ENCODE data around the gene GFRA1.

The GFRA1 gene

DNA sequence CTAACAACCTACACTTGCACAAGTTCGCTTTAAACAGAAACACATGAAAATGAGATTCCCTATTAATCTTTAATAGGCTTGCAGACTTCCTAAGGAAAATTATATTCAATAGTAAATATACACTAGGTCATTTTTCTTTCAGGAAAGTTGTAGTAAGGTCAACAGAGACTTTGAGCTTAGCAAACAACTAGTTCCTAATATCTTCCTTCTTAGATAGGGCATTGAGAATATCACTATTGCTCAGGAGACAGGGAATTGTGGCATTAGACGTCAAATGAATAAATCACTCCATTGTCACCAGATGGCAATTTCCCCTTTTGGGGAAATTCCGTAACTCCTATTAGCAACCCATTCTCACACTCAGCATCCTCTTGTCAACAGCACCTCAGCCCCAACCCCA lies 164.9 kb downstream of the GFRA1 start:
- no peak for DNase-seq (ENCODE audit: low read depth in 1 of 2, low spot score in 1 of 2)

- no peak for DNase-seq (ENCODE audit: low read depth in 1 of 2, low spot score in 1 of 2)
Measured at GRCh38 chr10:116106611-116107010, 166.4 kb downstream of the GFRA1 start.

GRCh38 chr10:116105264-116105663 lies 167.7 kb downstream of the GFRA1 start:
- DNase-seq (ENCODE audit: low read depth in 1 of 2, low spot score in 1 of 2) = no peak

DNA sequence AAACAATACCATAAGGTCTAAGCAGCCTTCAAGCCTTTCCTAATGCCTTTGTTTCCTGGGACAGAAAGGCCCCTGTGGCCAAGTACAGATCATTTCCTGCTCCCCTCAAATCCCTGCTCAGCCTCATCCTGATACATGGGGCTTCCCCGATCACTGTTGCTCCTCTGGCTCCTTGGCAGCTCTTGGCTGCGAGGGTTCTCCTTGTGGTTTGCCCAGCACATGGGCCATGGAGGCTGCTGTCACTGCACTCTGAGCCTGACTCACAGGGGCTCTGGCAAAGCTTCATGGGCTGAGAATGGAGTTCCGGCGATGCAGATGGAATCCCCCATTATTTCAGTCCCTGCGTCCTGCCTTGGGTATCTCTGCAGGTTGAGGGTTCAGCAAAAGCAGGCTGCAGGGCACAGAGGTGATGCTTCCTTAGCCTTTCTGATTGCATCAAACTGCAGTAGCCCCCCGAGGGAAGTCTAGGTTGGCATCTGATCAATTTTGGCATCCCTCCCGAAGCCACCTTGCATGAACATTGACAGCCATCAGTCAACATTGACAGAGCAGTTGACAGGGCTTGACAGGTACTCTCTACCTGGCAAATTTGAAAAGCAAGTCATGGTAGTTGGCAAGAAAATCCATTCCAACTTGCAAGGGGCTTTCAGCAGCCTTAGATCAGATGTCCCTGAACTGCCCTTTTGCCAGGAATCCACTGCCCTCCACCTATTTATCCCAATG lies 168.6 kb downstream of the GFRA1 start:
- DNase-seq (ENCODE audit: low read depth in 1 of 2, low spot score in 1 of 2) = no peak

DNA sequence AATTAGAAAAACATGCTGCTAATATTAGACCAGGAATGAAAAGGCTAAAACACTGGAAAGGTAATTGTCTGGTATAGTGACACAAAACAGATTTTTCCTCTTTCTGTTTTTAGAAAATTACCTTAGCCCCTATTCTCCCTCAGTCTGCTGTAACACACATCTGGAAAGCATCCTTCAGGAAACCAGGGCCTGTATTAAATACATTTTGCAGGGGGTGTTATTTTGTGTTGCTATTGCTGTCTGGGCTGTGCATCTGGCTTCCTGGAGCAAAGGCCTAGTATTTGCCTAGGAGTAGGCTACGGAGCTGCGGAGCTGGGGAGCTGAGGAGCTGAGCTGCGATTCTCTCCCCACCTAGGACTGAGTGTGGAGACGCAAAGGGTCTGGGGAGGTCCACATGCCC lies 169.3 kb downstream of the GFRA1 start:
- DNase-seq (ENCODE audit: low read depth in 1 of 2, low spot score in 1 of 2) = no peak

DNA sequence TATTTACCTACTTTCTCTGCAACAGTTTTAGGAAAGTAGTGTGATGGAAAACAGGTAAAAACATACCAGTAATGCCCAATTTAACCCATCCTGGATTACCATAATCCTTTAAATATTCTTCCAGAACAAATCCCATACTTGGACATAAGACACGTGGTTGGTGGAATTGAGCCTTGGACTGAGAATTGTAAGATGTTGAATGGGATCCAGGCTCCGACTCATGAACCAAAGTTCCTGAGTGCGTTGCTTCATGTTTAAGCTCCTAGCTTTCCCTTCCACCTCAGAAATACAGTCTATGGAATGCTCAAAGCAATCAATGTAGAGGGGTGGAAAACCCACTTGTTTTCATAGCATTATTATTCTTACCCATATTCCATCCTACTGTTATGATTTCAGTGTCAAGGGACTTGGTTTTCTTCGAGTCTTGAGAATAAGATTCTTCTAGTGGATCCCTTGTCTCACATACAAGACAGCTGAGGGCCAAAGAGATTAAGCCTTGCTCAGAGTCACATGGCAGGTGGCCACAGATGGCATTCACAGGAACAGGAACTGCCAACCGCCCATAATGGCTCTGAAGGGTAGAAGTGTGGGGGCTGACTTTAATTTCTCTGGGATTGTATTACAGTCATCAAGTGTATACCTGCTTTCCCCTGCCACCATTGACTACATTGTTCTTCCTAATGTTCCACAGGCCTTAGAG lies 171.2 kb downstream of the GFRA1 start:
- no peak for DNase-seq (ENCODE audit: low read depth in 1 of 2, low spot score in 1 of 2)

DNA sequence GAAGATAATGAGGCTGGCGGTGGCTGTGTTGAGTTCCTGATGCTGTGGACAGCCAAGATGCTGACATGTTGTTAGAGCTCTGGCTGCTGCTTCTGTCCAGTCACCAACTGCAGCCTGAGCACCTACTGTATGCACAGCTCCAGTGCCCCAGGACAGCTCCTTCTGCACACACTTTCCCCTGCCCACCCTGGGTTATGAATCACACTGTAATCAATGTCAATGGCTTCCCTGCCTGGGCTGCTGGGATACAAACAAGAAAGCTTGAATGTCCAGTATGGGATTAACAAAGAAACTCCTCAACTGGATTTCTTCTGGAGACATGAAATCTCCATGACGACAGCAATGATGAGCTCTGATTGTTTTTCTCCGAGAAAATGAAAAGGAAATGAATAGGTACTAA lies 172.0 kb downstream of the GFRA1 start:
- DNase-seq (ENCODE audit: low read depth in 1 of 2, low spot score in 1 of 2) = no peak

DNA sequence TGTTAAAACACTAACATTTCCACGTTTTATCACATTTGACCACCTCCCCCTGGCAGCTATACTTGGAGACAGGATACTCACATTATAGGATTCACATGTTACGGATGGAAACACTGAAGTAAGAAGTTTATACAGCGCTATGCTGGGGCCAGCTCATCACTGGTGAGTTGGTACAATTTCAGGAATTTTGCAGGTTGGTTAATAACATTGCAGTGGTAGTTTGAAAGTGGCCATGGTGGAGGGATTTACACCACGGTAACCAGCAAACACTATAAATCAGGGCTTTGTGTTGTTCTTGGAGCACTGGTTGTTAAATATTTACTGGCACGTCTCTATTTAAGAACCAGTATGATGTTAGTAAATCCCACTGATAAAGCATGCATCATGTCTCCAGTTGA lies 174.0 kb downstream of the GFRA1 start:
- DNase-seq (ENCODE audit: low read depth in 1 of 2, low spot score in 1 of 2) = no peak

DNA sequence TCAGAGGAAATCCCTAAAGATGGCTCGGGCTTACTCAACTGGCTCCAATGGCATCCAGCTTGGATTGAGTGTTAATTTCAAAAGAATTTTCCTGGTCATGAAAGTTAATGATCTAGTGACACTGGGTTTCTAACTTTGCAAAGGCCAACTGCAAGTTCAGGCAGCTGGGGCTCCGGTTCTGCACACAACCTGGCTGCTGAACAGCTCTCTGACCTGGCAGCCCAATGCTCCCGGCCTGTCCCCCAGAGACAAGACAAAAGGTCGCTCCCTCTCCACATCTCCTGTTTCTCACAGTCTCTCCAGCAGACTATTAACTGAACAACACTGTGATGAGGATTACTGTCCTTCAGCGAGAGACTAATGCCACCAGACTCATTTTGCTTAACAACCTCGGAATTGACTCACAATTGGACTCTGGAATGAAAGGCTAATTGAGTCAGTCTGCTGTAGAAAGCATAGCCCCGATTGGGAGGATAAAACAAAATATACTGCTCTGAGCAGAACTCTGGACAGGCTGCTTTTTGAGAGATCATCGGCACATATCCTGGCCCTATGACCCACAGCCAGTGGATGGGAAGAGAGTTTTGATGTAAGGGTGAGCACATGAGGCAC lies 174.5 kb downstream of the GFRA1 start:
- no peak for DNase-seq (ENCODE audit: low read depth in 1 of 2, low spot score in 1 of 2)

GRCh38 chr10:116097239-116097784 lies 175.7 kb downstream of the GFRA1 start:
- no peak for DNase-seq (ENCODE audit: low read depth in 1 of 2, low spot score in 1 of 2)

GRCh38 chr10:116096526-116096925 lies 176.5 kb downstream of the GFRA1 start:
- no peak for DNase-seq (ENCODE audit: low read depth in 1 of 2, low spot score in 1 of 2)

DNA sequence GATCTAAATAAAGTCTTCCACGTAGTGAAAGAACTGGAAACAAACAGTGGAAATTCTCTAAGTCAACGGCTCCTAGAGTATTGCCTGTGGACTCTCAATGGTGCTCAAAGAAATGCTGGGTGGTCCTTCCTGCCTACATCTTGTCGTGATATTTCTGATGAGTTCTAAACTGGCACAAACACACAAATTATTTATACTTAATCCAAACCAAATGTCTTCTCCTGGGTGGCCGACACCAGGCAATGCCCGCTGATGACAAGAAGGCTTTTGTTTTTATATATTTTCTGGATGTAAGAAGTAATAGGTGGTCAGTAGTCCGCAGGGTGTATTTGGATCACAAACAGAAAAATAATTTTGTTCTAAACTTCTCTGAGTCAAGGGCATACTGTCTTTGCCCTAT lies 178.7 kb downstream of the GFRA1 start:
- no peak for DNase-seq (ENCODE audit: low read depth in 1 of 2, low spot score in 1 of 2)

DNA sequence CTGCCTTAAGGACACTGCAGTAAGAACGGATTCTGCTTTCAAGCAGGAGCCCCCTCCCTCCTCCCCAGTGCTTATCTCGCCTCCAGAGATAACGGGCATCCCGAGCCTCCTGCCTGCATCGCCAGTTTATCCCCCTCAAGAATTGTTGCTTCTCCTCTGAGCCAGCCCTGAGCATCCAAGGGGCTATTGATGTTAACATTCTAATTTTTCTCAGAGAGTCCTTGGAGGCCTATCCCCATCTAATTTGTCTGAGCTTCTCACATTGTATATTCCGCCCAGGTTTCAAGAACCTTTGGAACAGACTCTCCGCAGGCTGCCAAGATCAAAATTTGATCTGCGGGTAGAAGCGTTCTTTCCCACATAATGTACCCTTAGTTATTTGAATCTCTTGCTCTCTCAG lies 180.0 kb downstream of the GFRA1 start:
- no peak for DNase-seq (ENCODE audit: low read depth in 1 of 2, low spot score in 1 of 2)

- no peak for DNase-seq (ENCODE audit: low read depth in 1 of 2, low spot score in 1 of 2)
Measured at GRCh38 chr10:116088985-116089384, 184.0 kb downstream of the GFRA1 start.

GRCh38 chr10:116085323-116085722 lies 187.7 kb downstream of the GFRA1 start:
- no peak for DNase-seq (ENCODE audit: low read depth in 1 of 2, low spot score in 1 of 2)

- no peak for DNase-seq (ENCODE audit: low read depth in 1 of 2, low spot score in 1 of 2)
Measured at GRCh38 chr10:116084161-116084560, 188.8 kb downstream of the GFRA1 start.

DNA sequence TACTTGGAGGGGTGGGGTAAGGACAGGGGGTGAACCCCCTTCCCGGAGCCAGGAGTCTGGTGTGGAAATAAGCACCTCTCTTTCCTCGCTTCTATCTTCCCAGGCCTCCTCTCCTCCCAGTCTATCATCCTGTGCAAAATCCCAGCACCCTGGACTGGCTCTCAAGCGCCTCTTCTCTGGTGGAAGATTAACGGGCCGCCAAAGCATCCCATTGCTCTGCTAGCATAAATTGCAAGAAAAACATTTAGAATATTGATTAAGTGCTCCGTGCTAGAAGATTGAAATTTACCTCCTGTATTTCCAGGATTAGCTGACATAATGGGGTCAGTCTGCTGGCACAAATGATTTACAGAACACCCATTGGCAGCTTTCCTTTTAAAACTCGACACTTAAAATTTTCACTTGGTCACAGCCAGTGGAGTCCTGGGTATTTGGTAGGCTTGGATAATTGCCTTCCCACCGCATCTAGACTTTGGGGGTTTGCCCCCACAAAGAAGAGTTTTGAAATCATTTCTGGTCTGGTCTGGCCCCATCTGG lies 189.7 kb downstream of the GFRA1 start:
- no peak for DNase-seq (ENCODE audit: low read depth in 1 of 2, low spot score in 1 of 2)

DNA sequence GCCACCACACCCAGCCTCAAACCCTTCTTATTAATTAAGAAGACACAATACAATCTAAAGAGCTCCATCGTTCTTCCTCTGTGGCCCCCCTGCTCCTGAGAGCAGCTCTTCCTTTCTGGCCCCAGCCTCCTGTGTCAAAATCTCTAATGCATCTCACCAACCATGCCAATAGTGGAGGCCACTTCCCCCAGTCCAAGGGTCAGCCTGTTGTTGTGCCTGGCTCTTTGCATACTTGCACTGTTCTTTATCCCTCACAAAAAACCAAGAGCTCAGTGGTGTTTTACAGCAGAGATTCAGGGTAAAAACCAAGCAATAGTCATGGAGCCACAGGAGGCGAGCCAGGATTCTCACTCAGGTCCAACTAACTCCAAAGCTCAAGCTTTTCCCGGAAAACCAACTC lies 190.2 kb downstream of the GFRA1 start:
- DNase-seq (ENCODE audit: low read depth in 1 of 2, low spot score in 1 of 2) = no peak

- no peak for DNase-seq (ENCODE audit: low read depth in 1 of 2, low spot score in 1 of 2)
Measured at GRCh38 chr10:116082206-116082605, 190.8 kb downstream of the GFRA1 start.

DNA sequence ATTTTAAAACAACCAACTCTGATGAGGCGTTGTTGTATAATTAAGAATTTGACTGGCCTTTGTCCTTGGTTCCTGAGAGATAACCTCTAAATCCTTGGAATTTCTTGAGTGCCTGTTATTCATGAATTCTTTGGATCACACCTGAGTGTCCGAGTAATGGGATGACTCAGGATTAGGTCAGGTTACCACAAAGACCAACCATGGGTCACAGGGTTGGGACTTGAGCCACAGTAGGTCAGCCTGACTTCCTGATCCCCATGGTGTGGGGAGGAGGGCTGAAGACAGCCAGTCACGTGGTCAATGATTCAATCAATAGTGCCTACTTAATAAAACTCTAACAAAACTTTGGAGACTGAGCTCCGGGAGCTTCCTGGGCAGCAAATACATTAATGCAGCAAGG lies 192.5 kb downstream of the GFRA1 start:
- DNase-seq (ENCODE audit: low read depth in 1 of 2, low spot score in 1 of 2) = no peak

GRCh38 chr10:116079355-116079754 lies 193.7 kb downstream of the GFRA1 start:
- DNase-seq (ENCODE audit: low read depth in 1 of 2, low spot score in 1 of 2) = no peak

GRCh38 chr10:116076621-116077020 lies 196.4 kb downstream of the GFRA1 start:
- no peak for DNase-seq (ENCODE audit: low read depth in 1 of 2, low spot score in 1 of 2)
